ENCODE data around the gene BORCS5. TPM values are rescaled to one million over a fixed set of nuclear protein-coding genes. Genes with fewer than 3 reads are reported as not detected.

BORCS5 gene
- total RNA-seq, 4 donors from 2014 or later, result 14.2 to 45.0 (median 25.6) TPM

GRCh38 chr12:12425616-12426015 lies 68.7 kb downstream of the BORCS5 start:
- peaks cover 0 to 29% (median 2%) of the 10 kb centered on the region in 4 donors for H3K9me3 ChIP-seq
- no peaks in the 10 kb centered on the region for H3K4me1 ChIP-seq
- H3K27me3 ChIP-seq, result no peaks in the 10 kb centered on the region
- 76 to 81% methylated on average over 1 of the region's 1 CpG for WGBS, 2 donors
- H3K4me3 ChIP-seq, result no peak overlapping the region
- H3K27ac ChIP-seq, result no peak overlapping the region
- TF ChIP-seq CTCF (IDR thresholded peaks at IDR 0.05) (no peak), EP300 (IDR thresholded peaks at IDR 0.05) (no peak), POLR2A (IDR thresholded peaks at IDR 0.05) (no peak)
- no peaks in the 10 kb centered on the region for H3K36me3 ChIP-seq
- DNase-seq (ENCODE audit: low spot score in 2 of 2), result no peak

GRCh38 chr12:12427568-12427967 lies 70.7 kb downstream of the BORCS5 start:
- Histone ChIP-seq H3K4me3 (no peak overlapping the region), H3K4me1 (peaks cover 0 to 12% (median 3%) of the 10 kb centered on the region in 4 donors), H3K9me3 (peaks cover 0 to 18% (median 2%) of the 10 kb centered on the region in 4 donors), H3K36me3 (peaks cover 0 to 3% (median 0%) of the 10 kb centered on the region in 3 donors), H3K27me3 (no peaks in the 10 kb centered on the region), H3K27ac (no peak overlapping the region)
- 88 to 89% methylated on average over 4 of the region's 4 CpGs for WGBS, 2 donors
- TF ChIP-seq CTCF (IDR thresholded peaks at IDR 0.05), result no peak
- no peak for TF ChIP-seq POLR2A (IDR thresholded peaks at IDR 0.05)
- TF ChIP-seq EP300 (IDR thresholded peaks at IDR 0.05), result no peak
- DNase-seq (ENCODE audit: low spot score in 2 of 2), result no peak

- Histone ChIP-seq H3K27ac (no peak overlapping the region), H3K4me1 (peaks cover 0 to 13% (median 3%) of the 10 kb centered on the region in 4 donors), H3K4me3 (no peak overlapping the region), H3K9me3 (peaks cover 0 to 13% (median 2%) of the 10 kb centered on the region in 4 donors), H3K27me3 (no peaks in the 10 kb centered on the region), H3K36me3 (peaks cover 0 to 3% (median 0%) of the 10 kb centered on the region in 3 donors)
- no peak for DNase-seq (ENCODE audit: low spot score in 2 of 2)
- no peak for TF ChIP-seq EP300 (IDR thresholded peaks at IDR 0.05)
- TF ChIP-seq CTCF (IDR thresholded peaks at IDR 0.05), result no peak
- TF ChIP-seq POLR2A (IDR thresholded peaks at IDR 0.05), result no peak
- 75 to 89% methylated on average over 2 of the region's 2 CpGs for WGBS, 2 donors
Measured at GRCh38 chr12:12428047-12428446, 71.2 kb downstream of the BORCS5 start.

GRCh38 chr12:12428961-12429657 lies 72.2 kb downstream of the BORCS5 start:
- WGBS, 2 donors, result 77 to 85% methylated on average over 7 of the region's 7 CpGs
- peaks cover 0 to 19% (median 3%) of the 10 kb centered on the region in 4 donors for H3K4me1 ChIP-seq
- TF ChIP-seq CTCF (IDR thresholded peaks at IDR 0.05) (no peak), POLR2A (IDR thresholded peaks at IDR 0.05) (no peak), EP300 (IDR thresholded peaks at IDR 0.05) (no peak)
- peaks cover 0 to 3% (median 0%) of the 10 kb centered on the region in 4 donors for H3K9me3 ChIP-seq
- H3K27me3 ChIP-seq, result no peaks in the 10 kb centered on the region
- H3K4me3 ChIP-seq, result no peak overlapping the region
- DNase-seq (ENCODE audit: low spot score in 2 of 2), result no peak
- H3K27ac ChIP-seq, result no peak overlapping the region
- peaks cover 0 to 3% (median 0%) of the 10 kb centered on the region in 3 donors for H3K36me3 ChIP-seq

GRCh38 chr12:12432364-12432763 lies 75.5 kb downstream of the BORCS5 start:
- Histone ChIP-seq H3K27ac (no peak overlapping the region), H3K27me3 (no peaks in the 10 kb centered on the region), H3K9me3 (no peaks in the 10 kb centered on the region), H3K4me1 (peaks cover 0 to 29% (median 3%) of the 10 kb centered on the region in 4 donors), H3K36me3 (peaks cover 0 to 8% (median 3%) of the 10 kb centered on the region in 3 donors), H3K4me3 (no peak overlapping the region)
- TF ChIP-seq POLR2A (IDR thresholded peaks at IDR 0.05) (no peak), CTCF (IDR thresholded peaks at IDR 0.05) (no peak), EP300 (IDR thresholded peaks at IDR 0.05) (no peak)
- no peak for DNase-seq (ENCODE audit: low spot score in 2 of 2)
